SK-N-SH (cell line): ENCODE measurements around the gene LIN37. TPM values are rescaled to one million over a fixed set of nuclear protein-coding genes. Genes with fewer than 3 reads are reported as not detected.

Experiments
- CTCF ChIA-PET: fragments of 300-600, 350-600 bp; formaldehyde crosslinking; extraction: SDS; loops from one replicate; lab custom pipeline; 2021; lab: Yijun Ruan, JAX
- POLR2A ChIA-PET: fragments of 350-600 bp; sonication (Branson Sonifier 250); formaldehyde crosslinking; extraction: SDS; loops from one replicate; lab custom pipeline; 2020; ENCODE audit warnings: antibody characterized with exemption, inconsistent platforms; lab: Yijun Ruan, JAX
- DNase-seq: peaks from one replicate; pipeline ENCODE4 v3.0.0; 2012
- H2AFZ ChIP-seq: fragments of 200-600 bp; sonication (generic); 2 replicates; pipeline ENCODE4 v1.8.1; 2016; ENCODE audit warnings: antibody characterized with exemption, mild to moderate bottlenecking, low read depth
- H3F3A ChIP-seq: fragments of 200-600 bp; sonication (generic); replicated peaks from 2 replicates; pipeline ENCODE3; 2016; ENCODE audit warnings: antibody characterized with exemption, mild to moderate bottlenecking; ENCODE audit not compliant: insufficient read depth
- H3K27ac ChIP-seq, 2 experiments: fragments of 200-500 bp in 1 of 2; fragments of 200-600 bp in 1 of 2; sonication (Bioruptor generic) in 1 of 2; sonication (generic), shearing (Covaris generic) in 1 of 2; 2 replicates each; pipeline versions ENCODE4 v1.5.1 to v1.6.1; 2014 to 2016; ENCODE audit warnings: low read depth in 2 of 2, inconsistent platforms in 1 of 2, low read length in 1 of 2, mild to moderate bottlenecking in 1 of 2, mixed read lengths in 1 of 2
- H3K27me3 ChIP-seq: fragments of 200-600 bp; sonication (generic), shearing (Covaris generic); 2 replicates; pipeline ENCODE4 v1.6.1; 2016; ENCODE audit warnings: mixed run types; ENCODE audit not compliant: insufficient read depth
- H3K36me3 ChIP-seq, 2 experiments: fragments of 200-500 bp in 1 of 2; fragments of 200-600 bp in 1 of 2; sonication (Bioruptor generic) in 1 of 2; sonication (generic) in 1 of 2; replicated peaks in 1 of 2; 2 replicates each; pipeline versions ENCODE3 to v1.5.1; 2014 to 2016; ENCODE audit warnings: low read length in 1 of 2, mild to moderate bottlenecking in 1 of 2; ENCODE audit not compliant: insufficient read depth in 2 of 2, control insufficient read depth in 1 of 2
- H3K4me1 ChIP-seq, 2 experiments: fragments of 200-500 bp in 1 of 2; fragments of 200-600 bp in 1 of 2; sonication (Bioruptor generic) in 1 of 2; sonication (generic), shearing (Covaris generic) in 1 of 2; 2 replicates each; pipeline versions ENCODE4 v1.5.1 to v1.6.1; 2014 to 2016; ENCODE audit warnings: low read depth in 1 of 2, low read length in 1 of 2, mixed run types in 1 of 2; ENCODE audit not compliant: insufficient read depth in 2 of 2, control insufficient read depth in 1 of 2
- H3K4me2 ChIP-seq: fragments of 200-600 bp; sonication (generic), shearing (Covaris generic); 2 replicates; pipeline ENCODE4 v1.6.1; 2017; ENCODE audit warnings: mixed run types
- H3K4me3 ChIP-seq, 2 experiments: fragments of 200-500 bp in 1 of 2; fragments of 200-600 bp in 1 of 2; sonication (Bioruptor generic) in 1 of 2; sonication (generic), shearing (Covaris generic) in 1 of 2; 2 replicates each; pipeline versions ENCODE4 v1.5.1 to v1.8.1; 2014 to 2016; ENCODE audit warnings: low read depth in 2 of 2, inconsistent platforms in 1 of 2, low read length in 1 of 2, mild to moderate bottlenecking in 1 of 2, mixed read lengths in 1 of 2, moderate library complexity in 1 of 2
- H3K79me2 ChIP-seq: fragments of 200-600 bp; sonication (generic); 2 replicates; pipeline ENCODE4 v1.8.1; 2017; ENCODE audit warnings: mild to moderate bottlenecking; ENCODE audit not compliant: insufficient read depth
- H3K9ac ChIP-seq: fragments of 200-600 bp; sonication (generic); 2 replicates; pipeline ENCODE4 v1.6.1; 2017; ENCODE audit warnings: mixed run types
- H3K9me2 ChIP-seq: fragments of 200-600 bp; sonication (generic); 2 replicates; pipeline ENCODE4 v1.6.1; 2017; ENCODE audit warnings: mixed run types
- H3K9me3 ChIP-seq: fragments of 200-600 bp; sonication (generic); 2 replicates; pipeline ENCODE4 v1.6.1; 2017; ENCODE audit warnings: mixed run types, mild to moderate bottlenecking, moderate library complexity
- H4K20me1 ChIP-seq: fragments of 200-600 bp; sonication (generic); 2 replicates; pipeline ENCODE4 v1.6.1; 2017; ENCODE audit warnings: mild to moderate bottlenecking, mixed run types; ENCODE audit not compliant: insufficient read depth
- ELF1 ChIP-seq: IDR thresholded peaks from 2 replicates; pipeline ENCODE4 v1.4.0; 2012
- EP300 ChIP-seq, 2 experiments: IDR thresholded peaks; 2 replicates each; pipeline versions ENCODE4 v1.4.0 to v1.6.1; 2012; ENCODE audit warnings: borderline replicate concordance in 1 of 2, low read depth in 1 of 2, low read length in 1 of 2
- EZH2phosphoT487 ChIP-seq: fragments of 200-600 bp; sonication (generic); IDR thresholded peaks from 2 replicates; pipeline ENCODE4 v1.6.1; 2017; ENCODE audit warnings: low read depth, mixed run types, mild to moderate bottlenecking, antibody characterized with exemption, moderate library complexity, borderline replicate concordance
- FOSL2 ChIP-seq: IDR thresholded peaks from 2 replicates; pipeline ENCODE4 v1.4.0; 2012; ENCODE audit warnings: low read depth, mild to moderate bottlenecking, moderate library complexity, borderline replicate concordance
- FOXJ3 ChIP-seq: sonication (generic); formaldehyde crosslinking; IDR thresholded peaks from 2 replicates; pipeline ENCODE4 v1.5.1; 2020; ENCODE audit warnings: mild to moderate bottlenecking, missing genetic modification reagents
- JUND ChIP-seq: IDR thresholded peaks from 2 replicates; pipeline ENCODE4 v1.4.0; 2012
- MAX ChIP-seq: IDR thresholded peaks from 2 replicates; pipeline ENCODE4 v1.4.0; 2012; ENCODE audit warnings: low read depth
- MEF2A ChIP-seq: IDR thresholded peaks from 2 replicates; pipeline ENCODE4 v1.4.0; 2012; ENCODE audit warnings: low read depth, borderline replicate concordance
- MXI1 ChIP-seq: IDR thresholded peaks from 2 replicates; pipeline ENCODE4 v1.6.1; 2012; ENCODE audit warnings: mild to moderate bottlenecking, low read depth, low read length, improper control_type of control experiment
- PBX3 ChIP-seq: IDR thresholded peaks from 2 replicates; pipeline ENCODE4; 2012
- RFX5 ChIP-seq: IDR thresholded peaks from 2 replicates; pipeline ENCODE4 v1.6.1; 2012; ENCODE audit warnings: mild to moderate bottlenecking, improper control_type of control experiment, low read length
- RXRA ChIP-seq: IDR thresholded peaks from 2 replicates; pipeline ENCODE4 v1.4.0; 2012; ENCODE audit warnings: low read depth, mild to moderate bottlenecking, borderline replicate concordance
- SMC3 ChIP-seq: IDR thresholded peaks from 2 replicates; pipeline ENCODE4 v1.6.1; 2012; ENCODE audit warnings: low read depth, low read length, improper control_type of control experiment
- TAF1 ChIP-seq: IDR thresholded peaks from 2 replicates; pipeline ENCODE4 v1.6.1; 2012; ENCODE audit warnings: low read depth, mild to moderate bottlenecking, low read length, moderate library complexity, borderline replicate concordance
- TEAD4 ChIP-seq: IDR thresholded peaks from 2 replicates; pipeline ENCODE4 v1.4.0; 2012; ENCODE audit warnings: mild to moderate bottlenecking, borderline replicate concordance; ENCODE audit not compliant: insufficient read depth
- YY1 ChIP-seq: IDR thresholded peaks from 2 replicates; pipeline ENCODE4 v1.4.0; 2012; ENCODE audit warnings: low read depth, mild to moderate bottlenecking
- WGBS: methylation state at CpG from one replicate; pipeline ENCODE4 v1.1.6; 2017; ENCODE audit warnings: low lambda C conversion rate; 5-methylcytosine and 5-hydroxymethylcytosine counted together
- polyA plus RNA-seq, 3 experiments: library from polyadenylated mRNA; depleted of rRNA; stranded (reverse); fragments of >200 nt; gene quantifications; 2 replicates each; pipeline ENCODE4 v1.2.3, GENCODE V29; 2012
- TF ChIP-seq, protein P1 (sequence below): IDR thresholded peaks from 2 replicates; pipeline ENCODE4 v1.4.0; 2012; ENCODE audit warnings: low read depth, borderline replicate concordance
- TF ChIP-seq, protein P2 (sequence below): fragments of 200-600 bp; sonication (generic); IDR thresholded peaks from 2 replicates; pipeline ENCODE4 v1.6.1; 2017; ENCODE audit warnings: antibody characterized with exemption, mild to moderate bottlenecking, moderate library complexity

Gene LIN37
- polyA plus RNA-seq, 1 of the 3 experiments (the other 2 are of a cell fraction), result 21.1 TPM

- ChIA-PET POLR2A (no interaction called here), CTCF (interaction anchor here (0.5 to 1.2 kb wide), 3 partner anchors 10 to 286 kb away, joined by 3 to 4 read pairs (median 3); no protein-coding TSS in a partner anchor)
- Histone ChIP-seq H3K9ac (no peak overlapping the region), H3K27ac (no peak overlapping the region), H4K20me1 (no peaks in the 10 kb centered on the region), H3K4me3 (no peak overlapping the region), H3F3A (no peaks in the 10 kb centered on the region), H3K9me2 (no peaks in the 10 kb centered on the region), H2AFZ (no peak overlapping the region), H3K9me3 (no peaks in the 10 kb centered on the region), H3K27me3 (peaks cover 14% of the 10 kb centered on the region; the same call in 1 of the 2 replicates), H3K36me3 (no peaks in the 10 kb centered on the region), H3K4me2 (no peak overlapping the region), H3K79me2 (no peaks in the 10 kb centered on the region), H3K4me1 (no peaks in the 10 kb centered on the region)
- DNase-seq, result no peak
- 63% methylated on average over 38 of the region's 39 CpGs for WGBS
- TF ChIP-seq FOSL2, result no peak
- no peak for TF ChIP-seq YY1
- TF ChIP-seq EZH2phosphoT487, result no peak
- no peak for TF ChIP-seq MAX
- no peak for TF ChIP-seq MEF2A
- TF ChIP-seq, protein P1, sequence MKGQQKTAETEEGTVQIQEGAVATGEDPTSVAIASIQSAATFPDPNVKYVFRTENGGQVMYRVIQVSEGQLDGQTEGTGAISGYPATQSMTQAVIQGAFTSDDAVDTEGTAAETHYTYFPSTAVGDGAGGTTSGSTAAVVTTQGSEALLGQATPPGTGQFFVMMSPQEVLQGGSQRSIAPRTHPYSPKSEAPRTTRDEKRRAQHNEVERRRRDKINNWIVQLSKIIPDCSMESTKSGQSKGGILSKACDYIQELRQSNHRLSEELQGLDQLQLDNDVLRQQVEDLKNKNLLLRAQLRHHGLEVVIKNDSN, result no peak
- TF ChIP-seq ELF1, result no peak
- TF ChIP-seq SMC3, result no peak
- no peak for TF ChIP-seq MXI1
- no peak for TF ChIP-seq FOXJ3 (CRISPR knock-in tag)
- no peak for TF ChIP-seq EP300 (IDR thresholded peaks at IDR 0.05; ENCODE audit: borderline replicate concordance in 1 of 2, low read depth in 1 of 2, low read length in 1 of 2)
- TF ChIP-seq, protein P2, sequence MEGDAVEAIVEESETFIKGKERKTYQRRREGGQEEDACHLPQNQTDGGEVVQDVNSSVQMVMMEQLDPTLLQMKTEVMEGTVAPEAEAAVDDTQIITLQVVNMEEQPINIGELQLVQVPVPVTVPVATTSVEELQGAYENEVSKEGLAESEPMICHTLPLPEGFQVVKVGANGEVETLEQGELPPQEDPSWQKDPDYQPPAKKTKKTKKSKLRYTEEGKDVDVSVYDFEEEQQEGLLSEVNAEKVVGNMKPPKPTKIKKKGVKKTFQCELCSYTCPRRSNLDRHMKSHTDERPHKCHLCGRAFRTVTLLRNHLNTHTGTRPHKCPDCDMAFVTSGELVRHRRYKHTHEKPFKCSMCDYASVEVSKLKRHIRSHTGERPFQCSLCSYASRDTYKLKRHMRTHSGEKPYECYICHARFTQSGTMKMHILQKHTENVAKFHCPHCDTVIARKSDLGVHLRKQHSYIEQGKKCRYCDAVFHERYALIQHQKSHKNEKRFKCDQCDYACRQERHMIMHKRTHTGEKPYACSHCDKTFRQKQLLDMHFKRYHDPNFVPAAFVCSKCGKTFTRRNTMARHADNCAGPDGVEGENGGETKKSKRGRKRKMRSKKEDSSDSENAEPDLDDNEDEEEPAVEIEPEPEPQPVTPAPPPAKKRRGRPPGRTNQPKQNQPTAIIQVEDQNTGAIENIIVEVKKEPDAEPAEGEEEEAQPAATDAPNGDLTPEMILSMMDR, result no peak
Measured at GRCh38 chr19:35796645-35797542, 48.5 kb downstream of the LIN37 start.

GRCh38 chr19:35797663-35798062 is 49.3 kb downstream of the LIN37 start:
- H3K27ac ChIP-seq, result no peak overlapping the region
- H3K4me1 ChIP-seq, result no peaks in the 10 kb centered on the region
- POLR2A ChIA-PET, result interaction anchor here (0.6 kb wide), 1 partner anchor 9 kb away, joined by 4 read pairs; no protein-coding TSS in a partner anchor
- peaks cover 14% of the 10 kb centered on the region; the same call in 1 of the 2 replicates for H3K27me3 ChIP-seq
- H3F3A ChIP-seq, result no peaks in the 10 kb centered on the region
- H3K9ac ChIP-seq, result no peak overlapping the region
- DNase-seq, result no peak
- H3K4me2 ChIP-seq, result no peak overlapping the region
- H3K79me2 ChIP-seq, result no peaks in the 10 kb centered on the region
- H4K20me1 ChIP-seq, result no peaks in the 10 kb centered on the region
- no peak overlapping the region for H2AFZ ChIP-seq
- no peak overlapping the region for H3K4me3 ChIP-seq
- CTCF ChIA-PET, result interaction anchor here (0.9 to 1.2 kb wide), 2 partner anchors 10 to 22 kb away, joined by 3 to 4 read pairs; no protein-coding TSS in a partner anchor
- WGBS, result 50% methylated on average over 8 of the region's 15 CpGs
- no peaks in the 10 kb centered on the region for H3K9me3 ChIP-seq
- H3K9me2 ChIP-seq, result no peaks in the 10 kb centered on the region
- no peaks in the 10 kb centered on the region for H3K36me3 ChIP-seq
- TF ChIP-seq RXRA, result no peak
- TF ChIP-seq PBX3, result no peak
- TF ChIP-seq ELF1, result no peak
- no peak for TF ChIP-seq RFX5
- no peak for TF ChIP-seq TAF1
- TF ChIP-seq, protein P2, result no peak
- no peak for TF ChIP-seq MEF2A
- no peak for TF ChIP-seq JUND
- TF ChIP-seq MAX, result no peak
- no peak for TF ChIP-seq FOXJ3 (CRISPR knock-in tag)
- TF ChIP-seq TEAD4, result no peak
